Loucy (cell line): ENCODE measurements around the gene FLT1.

Experiments used
- H2AFZ ChIP-seq: fragments of 200-600 bp; sonication (generic); 2 replicates; pipeline ENCODE4 v1.6.0; 2016; ENCODE audit warnings: antibody characterized with exemption, mild to moderate bottlenecking, low read length, moderate library complexity
- H3F3A ChIP-seq: fragments of 200-600 bp; 2 replicates; pipeline ENCODE4 v1.6.0; 2016; ENCODE audit warnings: antibody characterized with exemption, low read depth, mild to moderate bottlenecking
- H3K27me3 ChIP-seq: fragments of 200-600 bp; sonication (generic); 2 replicates; pipeline ENCODE4 v1.6.1; 2014; ENCODE audit warnings: low read length, mild to moderate bottlenecking; ENCODE audit not compliant: insufficient read depth, poor library complexity, severe bottlenecking
- H3K36me3 ChIP-seq: fragments of 200-600 bp; sonication (generic); 2 replicates; pipeline ENCODE4 v1.6.1; 2016; ENCODE audit warnings: low read length; ENCODE audit not compliant: insufficient read depth
- H3K4me1 ChIP-seq: fragments of 200-600 bp; sonication (generic); 2 replicates; pipeline ENCODE4 v1.5.1; 2014; ENCODE audit warnings: low read length, mild to moderate bottlenecking; ENCODE audit not compliant: insufficient read depth, poor library complexity, severe bottlenecking
- H3K4me2 ChIP-seq: fragments of 200-600 bp; sonication (generic); 2 replicates; pipeline ENCODE4 v1.6.0; 2014; ENCODE audit warnings: antibody characterized with exemption, low read length, low read depth, mild to moderate bottlenecking; ENCODE audit not compliant: poor library complexity, severe bottlenecking
- H3K4me3 ChIP-seq: fragments of 200-600 bp; sonication (generic); 2 replicates; pipeline ENCODE4 v1.5.1; 2014; ENCODE audit warnings: low read length, mild to moderate bottlenecking, mixed read lengths; ENCODE audit not compliant: poor library complexity, severe bottlenecking
- H3K79me2 ChIP-seq: fragments of 200-600 bp; sonication (generic); 2 replicates; pipeline ENCODE4 v1.6.1; 2014; ENCODE audit warnings: low read length; ENCODE audit not compliant: insufficient read depth
- H3K9ac ChIP-seq: fragments of 200-600 bp; sonication (generic); 2 replicates; pipeline ENCODE4 v1.6.0; 2014; ENCODE audit warnings: mild to moderate bottlenecking, low read depth, low read length, moderate library complexity; ENCODE audit not compliant: poor library complexity, severe bottlenecking
- H3K9me2 ChIP-seq: fragments of 200-600 bp; sonication (generic); replicated peaks from 2 replicates; pipeline ENCODE4 v1.6.1; 2016; ENCODE audit warnings: low read depth, low read length, mixed read lengths
- H3K9me3 ChIP-seq: fragments of 200-600 bp; sonication (generic); 2 replicates; pipeline ENCODE4 v1.6.1; 2014; ENCODE audit warnings: mild to moderate bottlenecking, antibody characterized with exemption, low read length, low read depth; ENCODE audit not compliant: insufficient read depth
- H4K20me1 ChIP-seq: fragments of 200-600 bp; sonication (generic); 2 replicates; pipeline ENCODE4 v1.6.0; 2014; ENCODE audit warnings: antibody characterized with exemption, low read length, mild to moderate bottlenecking; ENCODE audit not compliant: insufficient read depth, poor library complexity, severe bottlenecking
- EZH2phosphoT487 ChIP-seq: fragments of 200-600 bp; IDR thresholded peaks from 2 replicates; pipeline ENCODE4 v1.6.1; 2018; ENCODE audit warnings: antibody characterized with exemption, mild to moderate bottlenecking, moderate library complexity, borderline replicate concordance
- TF ChIP-seq, protein P1 (sequence below): fragments of 200-600 bp; sonication (generic); conservative IDR thresholded peaks from 2 replicates; pipeline ENCODE4 v1.5.1; 2014; ENCODE audit warnings: mild to moderate bottlenecking, antibody characterized with exemption, low read length

The FLT1 gene

DNA sequence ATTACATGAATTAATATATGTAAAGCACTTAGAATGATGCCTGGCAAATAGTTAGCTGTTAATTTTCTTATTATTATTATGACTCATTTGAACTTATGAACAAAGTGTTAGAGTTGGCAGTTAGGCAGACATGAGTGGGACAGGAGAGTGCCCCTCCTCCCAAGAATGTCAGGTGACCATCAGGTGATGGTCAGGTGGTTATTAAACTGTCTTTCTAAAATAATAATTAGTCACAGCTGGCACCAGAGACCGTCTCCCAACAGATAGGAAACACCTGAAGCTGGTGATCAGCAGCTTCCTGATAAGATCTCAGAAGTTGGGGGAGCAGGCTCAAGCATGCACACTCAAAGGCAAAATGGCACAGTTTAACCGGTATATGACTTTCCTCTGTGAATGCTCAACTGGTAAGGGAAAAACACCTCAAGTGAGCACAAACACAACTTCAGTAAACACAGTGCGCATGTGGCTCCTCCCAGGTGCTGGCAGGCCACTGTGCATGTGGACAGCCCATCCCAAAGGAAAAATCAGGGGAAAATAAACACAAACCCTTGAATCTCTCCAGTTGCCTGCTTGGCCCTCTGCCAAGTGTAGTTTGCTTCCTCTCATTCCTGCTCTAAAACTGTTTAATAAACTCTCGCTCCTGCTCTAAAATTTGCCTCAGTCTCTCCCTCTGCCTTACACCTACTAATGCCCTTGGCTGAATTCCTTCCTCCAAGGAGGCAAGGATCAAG lies 54.0 kb downstream of the FLT1 start:
- Histone ChIP-seq H3K9ac (peak overlapping the region; percentile 65), H3K79me2 (peaks cover 64% of the 10 kb centered on the region), H3K9me3 (no peaks in the 10 kb centered on the region), H3K4me3 (peak overlapping the region; percentile 33), H3K9me2 (no peaks in the 10 kb centered on the region), H3K4me2 (peak overlapping the region; percentile 60), H4K20me1 (no peaks in the 10 kb centered on the region), H3K36me3 (peaks cover 42% of the 10 kb centered on the region), H3K4me1 (peaks cover 80% of the 10 kb centered on the region), H3K27me3 (no peaks in the 10 kb centered on the region), H2AFZ (no peak overlapping the region), H3F3A (no peaks in the 10 kb centered on the region)
- no peak for TF ChIP-seq EZH2phosphoT487
- TF ChIP-seq, protein P1, sequence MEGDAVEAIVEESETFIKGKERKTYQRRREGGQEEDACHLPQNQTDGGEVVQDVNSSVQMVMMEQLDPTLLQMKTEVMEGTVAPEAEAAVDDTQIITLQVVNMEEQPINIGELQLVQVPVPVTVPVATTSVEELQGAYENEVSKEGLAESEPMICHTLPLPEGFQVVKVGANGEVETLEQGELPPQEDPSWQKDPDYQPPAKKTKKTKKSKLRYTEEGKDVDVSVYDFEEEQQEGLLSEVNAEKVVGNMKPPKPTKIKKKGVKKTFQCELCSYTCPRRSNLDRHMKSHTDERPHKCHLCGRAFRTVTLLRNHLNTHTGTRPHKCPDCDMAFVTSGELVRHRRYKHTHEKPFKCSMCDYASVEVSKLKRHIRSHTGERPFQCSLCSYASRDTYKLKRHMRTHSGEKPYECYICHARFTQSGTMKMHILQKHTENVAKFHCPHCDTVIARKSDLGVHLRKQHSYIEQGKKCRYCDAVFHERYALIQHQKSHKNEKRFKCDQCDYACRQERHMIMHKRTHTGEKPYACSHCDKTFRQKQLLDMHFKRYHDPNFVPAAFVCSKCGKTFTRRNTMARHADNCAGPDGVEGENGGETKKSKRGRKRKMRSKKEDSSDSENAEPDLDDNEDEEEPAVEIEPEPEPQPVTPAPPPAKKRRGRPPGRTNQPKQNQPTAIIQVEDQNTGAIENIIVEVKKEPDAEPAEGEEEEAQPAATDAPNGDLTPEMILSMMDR: no peak

DNA sequence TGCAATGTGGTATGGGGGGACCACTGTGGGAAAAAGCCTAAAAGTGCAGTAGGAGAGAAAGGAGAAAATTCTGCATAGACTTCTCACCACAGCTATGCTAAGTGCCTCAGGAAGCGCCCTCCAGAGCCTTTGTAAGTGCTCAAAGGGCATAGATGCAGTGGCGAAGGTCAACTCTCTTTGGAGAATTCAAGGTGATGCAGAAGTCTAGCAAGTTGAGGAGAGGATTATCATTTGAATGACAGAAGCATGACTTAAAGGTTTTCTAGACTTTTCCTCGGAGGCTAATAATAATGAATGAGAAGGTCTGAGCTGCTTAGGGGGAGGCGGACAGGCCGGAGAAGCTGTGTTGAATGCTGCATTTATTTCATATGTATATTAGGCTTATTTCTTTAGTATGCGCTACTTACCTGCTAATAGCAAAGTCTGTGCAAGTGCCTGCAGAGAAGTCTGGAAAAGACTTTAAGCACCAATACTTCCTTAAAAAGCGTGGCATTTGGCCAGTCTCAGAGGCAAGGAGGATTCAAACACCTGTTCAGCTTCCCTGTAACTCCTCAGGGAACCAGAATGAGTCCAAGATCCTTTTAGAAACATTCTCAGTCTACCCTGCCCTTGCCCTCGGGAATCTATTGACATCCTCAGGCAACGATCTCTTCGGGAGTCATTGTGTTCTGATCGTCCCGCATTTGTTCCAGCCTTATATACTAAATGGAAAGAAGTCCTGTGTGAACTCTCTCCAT lies 56.2 kb downstream of the FLT1 start:
- H3K9me3 ChIP-seq: no peaks in the 10 kb centered on the region
- peaks cover 72% of the 10 kb centered on the region for H3K4me1 ChIP-seq
- H2AFZ ChIP-seq: no peak overlapping the region
- no peaks in the 10 kb centered on the region for H3F3A ChIP-seq
- H3K9ac ChIP-seq: peak overlapping the region; percentile 65
- no peaks in the 10 kb centered on the region for H3K9me2 ChIP-seq
- peaks cover 57% of the 10 kb centered on the region for H3K36me3 ChIP-seq
- H3K4me2 ChIP-seq: no peak overlapping the region
- H4K20me1 ChIP-seq: no peaks in the 10 kb centered on the region
- no peak overlapping the region for H3K4me3 ChIP-seq
- H3K27me3 ChIP-seq: no peaks in the 10 kb centered on the region
- TF ChIP-seq, protein P1: no peak
- TF ChIP-seq EZH2phosphoT487: no peak
- H3K79me2 ChIP-seq: peaks cover 46% of the 10 kb centered on the region

DNA sequence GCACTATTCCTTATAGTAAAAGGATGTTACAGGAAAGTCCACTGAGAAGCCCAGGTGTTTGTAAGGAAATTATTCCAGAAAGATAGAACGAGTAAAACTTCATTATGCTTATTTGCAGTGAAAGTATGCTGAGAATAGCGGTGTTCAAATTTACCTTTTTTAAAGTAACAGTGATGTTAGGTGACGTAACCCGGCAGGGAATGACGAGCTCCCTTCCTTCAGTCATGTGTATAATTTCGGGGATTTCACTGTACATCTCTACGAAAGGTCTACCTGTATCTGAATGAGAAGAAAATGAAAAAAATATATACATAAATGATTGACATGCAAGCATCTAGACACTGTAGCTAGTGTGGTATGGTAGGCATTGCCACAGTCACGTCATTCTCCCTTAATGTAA lies 56.9 kb downstream of the FLT1 start:
- no peaks in the 10 kb centered on the region for H3K9me3 ChIP-seq
- H4K20me1 ChIP-seq: no peaks in the 10 kb centered on the region
- H3F3A ChIP-seq: no peaks in the 10 kb centered on the region
- H3K4me3 ChIP-seq: no peak overlapping the region
- H2AFZ ChIP-seq: no peak overlapping the region
- TF ChIP-seq EZH2phosphoT487: no peak
- TF ChIP-seq, protein P1: no peak
- no peak overlapping the region for H3K4me2 ChIP-seq
- H3K9ac ChIP-seq: peak overlapping the region; percentile 54
- peaks cover 65% of the 10 kb centered on the region for H3K4me1 ChIP-seq
- peaks cover 64% of the 10 kb centered on the region for H3K36me3 ChIP-seq
- no peaks in the 10 kb centered on the region for H3K27me3 ChIP-seq
- no peaks in the 10 kb centered on the region for H3K9me2 ChIP-seq
- peaks cover 39% of the 10 kb centered on the region for H3K79me2 ChIP-seq
